Measurements from ENCODE around the gene DDX21. TPM values are rescaled to one million over a fixed set of nuclear protein-coding genes. Genes with fewer than 3 reads are reported as not detected.
A peak's percentile ranks its signal among the peaks of the same experiment; 100 is the strongest.

The DDX21 gene
- total and polyA plus RNA-seq, 9 of the 15 experiments (the other 6 are each of a cell fraction or from before 2014, with no cell fraction given) = 143 to 365 (median 281) TPM

GRCh38 chr10:68955832-68956532 is at the start of gene DDX21 (continued):
- TF ChIP-seq JUND (IDR thresholded peaks at IDR 0.05; ENCODE audit: borderline replicate concordance, low read depth, low read length) (peak; percentile 59), JUND (tag; IDR thresholded peaks at IDR 0.05; ENCODE audit: borderline replicate concordance, low read depth, low read length) (peak; percentile 73; the same call in 2 of the 3 replicates), NCOA1 (IDR thresholded peaks at IDR 0.05; ENCODE audit: low read depth) (peak; percentile 91), E4F1 (CRISPR knock-in tag; IDR thresholded peaks at IDR 0.05; ENCODE audit: borderline replicate concordance) (no peak), TFAP4 (CRISPR knock-in tag; IDR thresholded peaks at IDR 0.05; ENCODE audit: borderline replicate concordance) (peak; percentile 83), TFAM (CRISPR knock-in tag; conservative IDR thresholded peaks at IDR 0.05) (no peak), POLR2AphosphoS2 (IDR thresholded peaks at IDR 0.05; ENCODE audit: low read length) (no peak), CHD4 (IDR thresholded peaks at IDR 0.05; ENCODE audit: insufficient read depth, insufficient replicate concordance, low read depth, low read length, poor library complexity, severe bottlenecking) (no peak), CCAR2 (IDR thresholded peaks at IDR 0.05; ENCODE audit: low read depth, low read length) (no peak), CCNT2 (IDR thresholded peaks at IDR 0.05; ENCODE audit: borderline replicate concordance, extremely low read depth, insufficient read length, low read depth, low read length) (peak; percentile 36), RAD21 (CRISPR knock-in tag; conservative IDR thresholded peaks at IDR 0.05 in 1 of 2, IDR thresholded peaks at IDR 0.05 in 1 of 2) (peak; percentile 49 to 55), XRCC5 (IDR thresholded peaks at IDR 0.05; ENCODE audit: low read depth, low read length) (no peak; the same call in 1 of the 2 replicates), PHF20 (IDR thresholded peaks at IDR 0.05; ENCODE audit: partially characterized antibody) (peak; percentile 99), ZNF77 (CRISPR knock-in tag; IDR thresholded peaks at IDR 0.05) (no peak), HMBOX1 (IDR thresholded peaks at IDR 0.05) (peak; percentile 76), PYGO2 (tag; IDR thresholded peaks at IDR 0.05) (no peak), HDAC1 (IDR thresholded peaks at IDR 0.05) (peak; percentile 98 to 100), PURB (CRISPR knock-in tag; IDR thresholded peaks at IDR 0.05; ENCODE audit: low read depth) (no peak), ZNF24 (IDR thresholded peaks at IDR 0.05) (peak; percentile 11; the same call in 1 of the 2 replicates), ZNF449 (CRISPR knock-in tag; IDR thresholded peaks at IDR 0.05) (no peak), MBD2 (IDR thresholded peaks at IDR 0.05; ENCODE audit: borderline replicate concordance, low read depth) (peak; percentile 57; the same call in 1 of the 2 replicates)

All from K562 (cell line).